ENCODE data around the gene OTC. TPM values are rescaled to one million over a fixed set of nuclear protein-coding genes. Genes with fewer than 3 reads are reported as not detected.
A peak's percentile ranks its signal among the peaks of the same experiment; 100 is the strongest.

Gene OTC
- total RNA-seq, 4 donors from 2014 or later = 30.5 to 70.6 (median 46.5) TPM

- H3K27me3 ChIP-seq = no peaks in the 10 kb centered on the region
- H3K9me3 ChIP-seq = no peaks in the 10 kb centered on the region
- no peak overlapping the region for H3K4me3 ChIP-seq
- no peak for DNase-seq
- TF ChIP-seq, protein P1, sequence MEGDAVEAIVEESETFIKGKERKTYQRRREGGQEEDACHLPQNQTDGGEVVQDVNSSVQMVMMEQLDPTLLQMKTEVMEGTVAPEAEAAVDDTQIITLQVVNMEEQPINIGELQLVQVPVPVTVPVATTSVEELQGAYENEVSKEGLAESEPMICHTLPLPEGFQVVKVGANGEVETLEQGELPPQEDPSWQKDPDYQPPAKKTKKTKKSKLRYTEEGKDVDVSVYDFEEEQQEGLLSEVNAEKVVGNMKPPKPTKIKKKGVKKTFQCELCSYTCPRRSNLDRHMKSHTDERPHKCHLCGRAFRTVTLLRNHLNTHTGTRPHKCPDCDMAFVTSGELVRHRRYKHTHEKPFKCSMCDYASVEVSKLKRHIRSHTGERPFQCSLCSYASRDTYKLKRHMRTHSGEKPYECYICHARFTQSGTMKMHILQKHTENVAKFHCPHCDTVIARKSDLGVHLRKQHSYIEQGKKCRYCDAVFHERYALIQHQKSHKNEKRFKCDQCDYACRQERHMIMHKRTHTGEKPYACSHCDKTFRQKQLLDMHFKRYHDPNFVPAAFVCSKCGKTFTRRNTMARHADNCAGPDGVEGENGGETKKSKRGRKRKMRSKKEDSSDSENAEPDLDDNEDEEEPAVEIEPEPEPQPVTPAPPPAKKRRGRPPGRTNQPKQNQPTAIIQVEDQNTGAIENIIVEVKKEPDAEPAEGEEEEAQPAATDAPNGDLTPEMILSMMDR (IDR thresholded peaks at IDR 0.05) = no peak
- TF ChIP-seq POLR2A (IDR thresholded peaks at IDR 0.05) = no peak
- no peak overlapping the region for H3K27ac ChIP-seq
- H3K4me1 ChIP-seq = no peaks in the 10 kb centered on the region
- H3K36me3 ChIP-seq = no peaks in the 10 kb centered on the region
These were observed 82.7 kb downstream of the OTC start for GRCh38 chrX:38435130-38435529.

DNA sequence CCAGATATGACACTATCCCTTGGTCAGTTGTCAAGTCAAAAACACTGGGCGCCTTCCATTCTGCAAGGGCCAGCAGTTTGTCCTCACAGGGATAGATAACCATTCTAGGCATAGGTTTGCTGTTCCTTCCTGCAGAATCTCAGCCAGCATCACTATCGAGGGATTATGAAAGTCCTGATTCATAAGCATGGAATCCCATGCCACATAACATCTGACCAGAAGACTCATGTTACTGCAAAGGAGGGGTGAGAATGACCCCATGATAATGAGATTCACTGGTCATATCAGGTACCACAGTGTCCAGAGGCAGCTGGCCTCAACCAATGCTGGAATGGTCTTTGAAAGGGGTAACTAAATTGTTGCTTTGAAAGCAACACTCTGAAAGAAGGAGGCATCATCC, 84.7 kb downstream of the OTC start:
- Histone ChIP-seq H3K27ac (no peak overlapping the region), H3K4me1 (no peaks in the 10 kb centered on the region), H3K4me3 (no peak overlapping the region), H3K27me3 (no peaks in the 10 kb centered on the region), H3K36me3 (no peaks in the 10 kb centered on the region), H3K9me3 (no peaks in the 10 kb centered on the region)
- TF ChIP-seq POLR2A (IDR thresholded peaks at IDR 0.05) = no peak
- TF ChIP-seq, protein P1 (IDR thresholded peaks at IDR 0.05) = no peak
- no peak for DNase-seq

GRCh38 chrX:38438321-38438720, 85.9 kb downstream of the OTC start:
- Histone ChIP-seq H3K36me3 (no peaks in the 10 kb centered on the region), H3K27ac (no peak overlapping the region), H3K27me3 (no peaks in the 10 kb centered on the region), H3K9me3 (no peaks in the 10 kb centered on the region), H3K4me3 (no peak overlapping the region), H3K4me1 (no peaks in the 10 kb centered on the region)
- TF ChIP-seq, protein P1 (IDR thresholded peaks at IDR 0.05) = peak in 1 of 6 experiments; percentile 3
- TF ChIP-seq POLR2A (IDR thresholded peaks at IDR 0.05) = no peak
- DNase-seq = no peak

DNA sequence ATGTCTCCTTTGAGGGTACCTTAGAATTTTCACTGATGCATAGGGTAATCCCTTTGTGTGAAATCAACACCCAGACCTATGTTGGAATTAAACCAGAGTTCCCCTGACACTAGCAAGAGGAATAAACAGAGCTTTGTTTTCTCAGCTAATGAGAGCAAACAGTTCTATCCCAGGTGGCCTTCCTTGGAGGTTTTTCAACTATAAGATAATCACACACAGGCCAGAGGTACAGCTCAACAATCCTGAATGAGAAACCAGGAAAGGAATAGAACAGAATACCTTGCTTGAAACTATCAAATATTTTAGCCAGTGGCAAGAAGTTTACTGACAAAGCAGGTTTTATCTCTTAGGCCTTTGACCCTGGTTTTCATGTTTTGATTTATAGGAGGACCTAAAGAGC, 100.2 kb downstream of the OTC start:
- no peak overlapping the region for H3K27ac ChIP-seq
- H3K27me3 ChIP-seq = no peaks in the 10 kb centered on the region
- DNase-seq = no peak
- H3K4me3 ChIP-seq = no peak overlapping the region
- H3K36me3 ChIP-seq = no peaks in the 10 kb centered on the region
- no peak for TF ChIP-seq POLR2A (IDR thresholded peaks at IDR 0.05)
- TF ChIP-seq, protein P1 (IDR thresholded peaks at IDR 0.05) = no peak
- no peaks in the 10 kb centered on the region for H3K9me3 ChIP-seq
- H3K4me1 ChIP-seq = no peaks in the 10 kb centered on the region

DNA sequence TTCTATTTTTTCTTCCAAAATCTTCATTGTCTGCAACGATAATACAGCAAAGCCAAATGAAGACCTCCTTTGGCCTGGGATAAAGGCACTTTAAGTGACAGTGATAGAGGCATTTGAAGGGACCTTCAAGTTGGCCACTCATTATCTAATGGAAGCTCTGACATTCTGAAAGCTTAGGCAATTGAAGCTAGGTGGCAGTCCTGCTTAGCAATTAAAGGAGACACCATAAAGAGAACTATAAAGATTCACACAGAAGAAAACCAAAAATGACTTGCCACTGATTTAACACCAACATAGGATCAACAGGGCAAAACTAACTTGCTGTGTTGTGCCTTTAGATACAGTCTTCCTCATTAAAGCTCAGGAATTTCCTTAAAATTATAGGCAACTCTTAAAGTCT, 105.7 kb downstream of the OTC start:
- DNase-seq = no peak
- H3K4me1 ChIP-seq = no peaks in the 10 kb centered on the region
- no peaks in the 10 kb centered on the region for H3K9me3 ChIP-seq
- H3K36me3 ChIP-seq = no peaks in the 10 kb centered on the region
- no peak overlapping the region for H3K4me3 ChIP-seq
- H3K27me3 ChIP-seq = no peaks in the 10 kb centered on the region
- no peak for TF ChIP-seq POLR2A (IDR thresholded peaks at IDR 0.05)
- TF ChIP-seq, protein P1 (IDR thresholded peaks at IDR 0.05) = peak in 3 of 6 experiments; percentile 38 to 45 (median 42)
- no peak overlapping the region for H3K27ac ChIP-seq

- TF ChIP-seq, protein P1 (IDR thresholded peaks at IDR 0.05) = no peak
- no peak for TF ChIP-seq POLR2A (IDR thresholded peaks at IDR 0.05)
- no peaks in the 10 kb centered on the region for H3K4me1 ChIP-seq
- no peak overlapping the region for H3K4me3 ChIP-seq
- no peak overlapping the region for H3K27ac ChIP-seq
- DNase-seq = no peak
- H3K9me3 ChIP-seq = no peaks in the 10 kb centered on the region
- no peaks in the 10 kb centered on the region for H3K27me3 ChIP-seq
- H3K36me3 ChIP-seq = no peaks in the 10 kb centered on the region
These were observed 109.9 kb downstream of the OTC start for GRCh38 chrX:38462257-38462656.

Measured in Peyer's patch (tissue), 4 donors.